Fibroblast of skin of abdomen (primary cell): Measurements from ENCODE around the gene PLAC8L1.
A peak's percentile ranks its signal among the peaks of the same experiment; 100 is the strongest.

Source experiments
- DNase-seq: peaks from one replicate; pipeline ENCODE4 v3.0.0-alpha.2; 2013

The PLAC8L1 gene

DNA sequence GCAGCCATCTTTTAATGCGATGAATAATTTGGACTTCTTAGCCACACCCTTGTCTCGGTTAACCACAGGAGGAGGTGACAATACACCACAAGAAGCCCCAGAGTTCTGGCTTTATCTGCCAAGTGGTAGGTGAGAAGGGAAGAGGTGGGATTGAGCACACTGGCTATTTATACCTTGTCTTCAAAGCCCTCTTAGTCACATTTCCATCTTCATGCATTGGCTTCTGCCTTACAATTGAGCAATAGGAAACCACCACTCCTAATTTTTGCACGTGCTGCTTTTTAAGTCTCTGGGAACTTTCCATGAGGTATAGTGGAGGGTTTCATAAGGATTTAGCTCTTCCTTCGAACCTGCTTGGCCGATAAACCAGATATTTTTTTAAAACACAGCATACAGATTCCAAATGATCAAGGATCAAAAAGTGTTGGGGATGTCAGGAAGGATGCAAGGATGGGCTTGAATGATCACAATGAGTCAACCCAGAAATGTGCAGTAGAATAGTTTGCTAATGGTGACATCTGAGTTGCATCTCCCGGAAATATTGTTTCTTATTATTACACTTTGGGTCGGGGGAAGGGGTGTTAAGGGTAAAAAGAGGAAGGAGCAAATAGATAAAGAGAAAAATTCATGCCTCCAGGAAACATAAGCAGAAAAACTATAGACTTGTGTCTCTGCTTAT, 25.5 kb downstream of the PLAC8L1 start:
- DNase-seq = peak; percentile 23

DNA sequence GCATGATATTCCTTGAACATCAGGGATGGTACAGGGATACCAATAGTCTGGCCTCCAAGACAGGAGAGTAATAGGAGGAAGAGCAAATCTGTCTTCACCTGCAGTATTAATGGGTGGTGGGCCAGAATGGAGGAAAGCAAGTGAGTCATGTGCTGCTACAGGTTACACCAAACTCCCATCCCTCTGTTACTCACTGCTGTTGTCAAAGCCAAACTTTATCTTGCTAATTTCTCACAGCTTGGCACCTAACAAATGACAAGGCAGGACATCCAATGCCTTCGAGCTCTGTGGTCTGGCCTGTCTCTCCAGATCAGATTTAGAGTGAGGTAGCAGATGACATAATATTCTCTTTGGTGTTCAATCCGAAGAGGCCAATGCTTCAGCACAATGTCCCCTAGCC, 26.8 kb downstream of the PLAC8L1 start:
- no peak for DNase-seq

DNA sequence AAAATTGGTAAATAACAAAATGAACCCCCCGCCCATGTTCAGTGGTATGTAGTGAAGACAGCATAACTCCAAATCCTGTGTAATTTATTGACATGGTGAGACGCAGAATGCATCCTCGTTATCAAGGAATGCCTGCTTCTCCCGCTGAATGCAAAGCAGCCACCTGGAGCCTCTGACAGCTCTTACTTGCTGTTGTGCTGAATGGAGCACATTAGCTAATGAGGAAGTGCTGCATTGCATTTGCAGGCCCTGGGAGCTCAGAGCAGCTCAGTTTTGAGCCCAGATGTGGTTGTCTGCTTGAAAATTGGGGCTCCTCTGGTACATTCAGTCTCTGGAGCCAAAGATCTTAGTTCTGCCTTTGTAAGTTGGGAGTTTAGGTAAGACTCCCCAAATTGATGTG, 28.9 kb downstream of the PLAC8L1 start:
- no peak for DNase-seq

DNA sequence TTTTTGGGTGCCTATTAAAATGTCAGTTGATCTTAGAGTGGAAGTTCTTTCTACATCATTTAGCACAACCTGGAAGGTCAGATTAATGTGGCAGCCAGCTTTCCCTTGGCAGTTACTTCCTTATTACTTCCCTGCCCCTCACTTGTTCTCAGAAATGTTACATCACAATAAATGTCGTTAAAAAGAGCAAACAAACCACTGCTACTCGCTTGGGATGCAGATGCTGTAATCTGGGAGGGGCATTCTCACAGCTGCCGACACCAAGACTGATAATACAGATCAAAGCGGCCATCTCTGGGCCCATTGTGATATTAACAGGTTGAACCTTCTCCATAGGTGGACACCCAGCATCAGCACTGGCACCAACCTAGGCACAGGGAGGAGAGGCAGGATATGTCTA, 29.3 kb downstream of the PLAC8L1 start:
- no peak for DNase-seq

DNA sequence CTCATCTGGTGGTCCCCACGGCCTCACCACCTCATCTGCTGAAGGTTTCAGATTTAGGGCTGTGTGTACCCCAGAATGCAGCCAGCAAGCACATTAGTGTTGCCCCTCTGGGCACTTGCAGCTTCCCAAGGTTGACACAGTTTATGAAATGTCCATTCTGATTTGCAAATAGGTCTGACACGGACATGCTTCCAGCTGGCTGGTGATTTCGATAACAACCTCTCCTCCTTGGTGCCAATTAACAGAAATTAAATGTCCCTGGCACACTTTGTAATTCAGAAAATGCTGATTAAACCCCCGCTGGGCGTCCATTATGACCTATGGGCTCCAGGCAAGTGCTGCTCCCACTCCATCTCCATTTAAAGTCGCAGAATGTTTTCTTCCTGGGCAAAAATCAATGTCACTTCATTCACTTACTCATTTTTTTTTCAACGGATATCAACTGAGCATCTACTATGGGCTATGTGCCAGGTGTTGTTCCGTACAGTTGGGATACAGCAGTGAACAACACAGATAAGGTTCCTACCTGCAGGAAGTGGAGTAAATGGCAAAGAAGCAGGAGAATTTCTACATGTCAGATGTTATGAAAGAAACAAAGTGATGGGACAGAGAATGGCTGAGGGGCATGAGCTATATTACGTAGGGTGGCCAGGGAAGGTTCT, 32.0 kb downstream of the PLAC8L1 start:
- no peak for DNase-seq

DNA sequence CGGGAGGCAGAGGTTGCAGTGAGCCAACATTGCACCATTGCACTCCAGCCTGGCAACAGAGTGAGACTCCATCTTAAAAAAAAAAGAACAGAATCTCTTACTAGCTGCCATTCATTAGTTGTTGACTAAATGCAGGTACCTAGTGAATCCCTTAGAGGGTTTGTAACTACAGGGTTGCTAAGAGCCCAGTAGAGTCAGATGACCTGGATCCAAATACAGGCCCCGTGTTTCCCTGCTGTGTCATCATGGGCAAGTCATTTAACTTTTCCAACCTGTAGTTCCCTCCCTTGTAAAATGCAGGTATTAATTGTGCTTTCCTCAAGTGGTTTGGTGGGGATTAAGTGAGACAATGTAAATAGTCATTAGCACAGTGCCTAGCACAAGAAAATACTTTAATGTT, 32.8 kb downstream of the PLAC8L1 start:
- no peak for DNase-seq

DNA sequence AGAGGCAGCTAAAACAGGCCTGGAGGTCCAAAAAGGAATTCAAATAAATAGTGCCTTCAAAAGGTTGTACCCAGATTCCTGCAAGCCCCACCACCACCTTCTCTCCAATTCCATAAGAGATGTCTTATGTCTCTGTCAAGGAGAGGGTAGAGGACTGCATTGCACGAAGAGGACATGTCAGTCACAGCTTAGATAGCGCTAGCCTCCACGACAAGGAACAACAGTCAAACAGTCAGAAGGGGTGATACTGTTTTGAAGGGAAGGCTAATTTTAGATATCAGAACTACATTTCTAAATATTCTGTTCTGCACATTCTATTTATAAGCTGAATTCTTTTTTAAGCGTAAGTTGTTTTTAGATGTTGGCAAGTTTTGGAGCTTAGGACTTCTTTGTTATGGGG, 34.2 kb downstream of the PLAC8L1 start:
- no peak for DNase-seq

DNA sequence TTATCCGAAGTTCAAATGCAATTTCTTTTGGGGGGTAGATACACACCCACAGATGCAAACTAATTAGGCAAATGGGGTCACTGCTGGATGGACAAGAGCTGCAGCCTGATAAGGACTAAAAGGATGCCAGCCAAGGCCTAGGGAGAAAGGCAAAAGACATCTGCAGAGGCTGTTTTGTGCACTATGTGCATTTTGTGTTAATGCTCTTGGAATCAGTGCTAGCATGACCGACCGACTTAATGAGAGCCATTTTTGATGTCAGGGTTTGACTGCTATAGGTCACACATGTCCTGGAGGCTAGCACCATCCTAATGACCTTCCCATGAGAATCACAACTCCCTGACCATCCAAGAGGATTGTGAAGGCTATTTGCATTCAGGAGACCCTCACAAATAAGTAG, 34.6 kb downstream of the PLAC8L1 start:
- no peak for DNase-seq

DNA sequence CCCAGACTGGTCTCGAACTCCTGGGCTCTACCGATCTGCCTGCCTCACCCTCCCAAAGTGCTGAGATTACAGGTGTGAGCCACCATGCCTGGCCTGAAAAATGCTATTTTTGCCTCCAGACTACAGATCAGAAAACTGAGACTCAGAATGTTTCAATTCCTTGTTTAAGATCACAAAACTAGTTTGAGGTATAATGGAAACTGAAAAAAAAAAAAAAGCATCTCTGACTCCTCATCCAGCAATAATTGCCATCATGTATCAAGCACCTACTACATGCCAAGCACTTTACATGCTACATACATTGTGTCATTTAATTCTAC, 35.6 kb downstream of the PLAC8L1 start:
- DNase-seq = no peak

DNA sequence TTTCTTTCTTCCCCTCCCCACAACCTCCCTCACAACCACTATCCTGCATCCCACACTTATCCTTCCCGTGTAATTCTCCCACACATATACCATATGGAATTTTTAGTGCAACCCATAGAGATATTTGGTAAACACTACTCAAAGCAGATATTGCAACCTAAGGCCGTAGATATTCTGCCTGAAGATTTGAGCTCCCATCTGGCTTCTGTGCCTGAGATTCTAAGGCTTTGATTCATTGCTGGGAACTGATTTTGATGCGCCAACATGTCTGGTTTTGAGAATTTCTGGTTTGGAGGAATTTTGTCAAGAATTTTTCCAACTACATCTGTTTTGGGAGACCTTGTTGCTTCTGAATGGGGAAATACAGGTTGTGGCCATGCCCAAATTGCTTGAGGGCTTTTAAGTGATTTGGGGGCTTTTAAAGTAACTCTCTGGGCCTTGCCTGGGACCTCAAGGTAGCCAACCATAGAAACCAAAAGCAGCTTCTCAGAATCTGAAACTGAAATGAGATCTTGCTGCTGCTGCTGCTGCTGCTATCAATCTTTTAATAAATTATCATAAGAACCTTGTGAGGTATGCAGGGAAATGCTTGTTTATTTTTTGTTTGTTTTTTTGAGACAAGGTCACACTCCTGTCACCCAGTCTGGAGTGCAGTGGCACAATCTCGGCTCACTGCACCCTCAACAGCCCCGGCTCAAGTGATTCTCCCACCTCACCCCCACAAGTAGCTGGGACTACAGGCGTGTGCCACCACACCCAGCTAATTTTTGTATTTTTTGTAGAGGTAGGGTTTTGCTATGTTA, 36.2 kb downstream of the PLAC8L1 start:
- DNase-seq = no peak

DNA sequence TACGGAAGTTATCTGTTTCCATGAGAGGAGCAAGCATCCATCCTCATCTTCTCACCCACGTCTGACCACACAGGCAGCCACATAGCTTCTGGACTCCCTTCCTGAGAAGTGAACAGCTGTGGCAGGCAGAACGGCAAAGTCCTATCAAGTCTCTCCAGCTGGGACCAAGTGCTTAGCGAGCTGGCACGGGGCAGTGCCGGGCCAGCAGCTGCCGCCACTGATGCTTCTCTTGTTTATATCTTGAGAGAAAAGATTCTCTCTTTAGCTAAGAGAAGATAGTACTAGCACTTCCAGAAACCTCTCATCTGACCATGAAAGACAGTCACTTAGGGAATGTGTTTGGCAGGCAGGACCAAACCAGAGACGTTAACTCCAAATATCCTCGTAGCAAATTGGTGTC, 37.2 kb downstream of the PLAC8L1 start:
- no peak for DNase-seq

DNA sequence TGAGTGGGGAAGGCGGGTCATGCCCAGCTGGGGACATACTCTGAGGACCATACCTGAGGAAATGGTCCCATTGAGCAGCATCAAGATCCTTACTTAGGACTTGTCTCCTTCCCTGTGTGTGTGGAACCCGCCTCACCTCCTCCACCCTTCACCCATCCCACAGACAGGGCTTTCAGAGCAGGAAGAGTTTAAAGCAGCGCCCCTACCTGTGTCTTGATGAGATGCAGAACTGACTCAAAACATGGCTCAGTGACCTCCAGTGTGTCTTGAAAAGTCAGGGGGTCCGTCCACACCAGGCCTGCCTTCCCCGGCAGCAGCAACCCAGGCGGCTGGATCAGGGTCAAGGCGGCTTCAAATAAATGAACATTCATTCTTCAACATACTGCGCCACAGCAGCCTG, 38.4 kb downstream of the PLAC8L1 start:
- DNase-seq = no peak

DNA sequence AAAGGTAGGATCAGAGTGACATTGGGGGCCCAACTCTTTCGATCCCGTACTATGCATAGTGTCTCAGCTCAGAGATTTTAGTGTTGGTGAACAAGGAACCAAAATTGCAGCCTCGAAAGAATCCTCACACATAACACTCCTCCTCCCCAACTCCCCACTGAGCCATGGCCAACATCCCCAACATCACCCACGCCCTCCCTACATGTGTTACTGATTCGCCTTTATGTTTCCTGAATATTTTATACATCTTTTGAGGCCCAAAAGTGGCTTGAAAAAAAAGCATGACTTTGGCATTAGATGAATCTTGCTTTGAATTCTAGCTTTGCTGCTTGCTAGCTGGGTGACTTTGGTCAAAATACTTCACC, 45.2 kb downstream of the PLAC8L1 start:
- DNase-seq = no peak

DNA sequence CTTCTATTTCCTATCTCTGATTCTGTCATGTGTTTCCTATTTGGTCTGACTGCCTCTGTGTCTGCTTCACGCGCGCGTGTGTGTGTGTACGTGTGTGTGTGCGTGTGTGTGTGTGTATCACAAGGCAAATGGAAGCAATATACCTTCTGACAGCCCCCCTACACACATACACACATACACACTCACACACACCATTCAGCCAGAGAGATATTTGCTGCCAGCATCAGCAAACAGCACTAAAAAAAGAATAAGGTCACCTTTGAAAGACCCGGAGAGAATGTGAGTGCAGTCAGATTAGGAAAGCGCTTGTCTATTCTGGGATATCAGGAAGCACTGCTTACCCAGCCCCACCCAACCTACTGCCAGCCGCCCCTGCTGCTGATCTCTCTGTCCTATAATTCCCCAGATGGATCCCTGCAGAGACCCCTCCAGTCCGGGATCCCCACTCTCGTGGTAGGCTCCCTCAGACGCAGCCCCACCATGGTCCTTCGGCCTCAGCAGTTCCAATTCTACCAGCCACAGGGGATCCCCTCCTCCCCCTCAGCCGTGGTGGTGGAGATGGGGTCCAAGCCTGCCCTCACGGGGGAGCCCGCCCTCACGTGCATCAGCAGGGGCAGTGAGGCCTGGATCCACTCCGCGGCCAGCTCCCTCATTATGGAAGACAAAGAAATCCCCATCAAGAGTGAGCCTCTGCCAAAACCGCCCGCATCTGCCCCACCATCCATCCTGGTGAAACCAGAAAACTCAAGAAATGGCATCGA, 45.7 kb downstream of the PLAC8L1 start:
- peak; percentile 21 for DNase-seq

DNA sequence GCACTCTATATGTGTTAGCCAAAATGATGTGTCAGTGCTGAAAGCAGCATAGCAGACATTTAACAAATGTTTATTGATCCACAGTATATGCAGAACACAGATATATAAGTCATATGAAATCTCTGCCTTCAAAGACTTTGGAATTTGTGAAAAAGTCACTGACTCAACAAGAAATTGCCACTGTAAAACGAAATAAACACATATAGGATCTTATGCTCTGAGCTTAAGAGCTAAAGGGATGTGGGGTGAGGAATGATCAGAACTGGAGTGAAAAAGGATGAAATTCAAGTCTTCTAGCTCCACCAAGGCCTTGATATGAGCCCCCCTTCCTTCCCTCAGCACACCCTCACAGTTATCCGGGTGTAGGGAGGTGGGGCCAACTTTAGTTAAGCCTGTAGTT, 49.9 kb downstream of the PLAC8L1 start:
- DNase-seq = no peak

DNA sequence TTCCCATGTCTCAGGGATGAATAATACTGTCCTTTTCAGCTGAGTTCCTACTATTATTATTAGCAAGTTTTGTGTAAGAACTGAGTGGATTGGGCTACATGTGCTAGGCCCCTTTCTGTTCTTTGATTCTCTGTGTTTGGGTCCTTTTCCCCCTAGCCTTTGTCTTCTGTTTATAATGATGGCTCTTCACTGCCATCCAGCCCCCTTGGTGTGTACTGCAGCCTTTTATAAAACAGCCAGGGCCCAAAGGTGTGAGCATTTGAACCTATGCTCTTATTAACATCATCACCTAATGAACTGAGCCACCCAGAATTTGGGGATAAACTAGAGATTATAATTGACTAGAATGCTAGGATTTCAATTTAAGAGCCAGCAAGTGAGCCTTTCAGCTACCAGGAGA, 52.6 kb downstream of the PLAC8L1 start:
- DNase-seq = no peak

DNA sequence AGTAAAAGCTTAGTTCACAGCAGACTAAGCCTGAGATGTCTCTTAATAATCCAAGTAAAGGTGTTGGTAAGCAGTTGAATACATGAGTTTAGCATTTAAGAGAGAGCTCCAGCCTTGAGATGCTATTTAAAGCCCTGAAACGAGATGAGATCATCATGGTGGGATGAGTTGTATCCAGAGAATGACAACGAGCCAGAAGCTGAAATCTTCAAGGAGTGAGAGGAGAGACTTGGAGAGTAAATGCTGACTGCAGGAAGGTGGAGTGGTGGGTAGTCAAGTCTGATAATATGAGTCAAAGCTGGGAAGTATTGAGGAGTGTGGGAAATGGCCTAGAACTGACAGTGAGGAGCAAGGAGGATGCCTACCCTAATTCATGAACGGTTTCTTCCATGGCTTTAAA, 53.7 kb downstream of the PLAC8L1 start:
- DNase-seq = peak; percentile 69

DNA sequence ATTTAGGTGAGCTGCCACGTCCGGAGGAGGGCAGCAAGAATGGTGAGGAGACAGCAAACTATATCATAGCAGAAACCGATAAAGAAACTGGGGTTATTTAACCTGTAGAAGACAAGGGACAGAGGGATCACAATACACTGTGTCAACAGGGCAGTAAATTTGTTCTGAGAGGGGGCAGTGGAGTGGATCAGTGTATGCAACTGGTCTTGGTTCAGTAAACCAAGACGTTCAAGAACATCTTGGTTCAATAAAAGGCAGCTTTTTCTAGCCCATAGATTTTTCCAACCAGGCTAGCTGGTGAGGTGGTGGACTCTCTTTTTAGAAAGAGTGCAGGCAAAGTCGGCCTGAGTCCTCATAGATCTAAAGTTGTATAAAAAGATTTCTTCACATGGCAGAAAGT, 55.3 kb downstream of the PLAC8L1 start:
- no peak for DNase-seq

DNA sequence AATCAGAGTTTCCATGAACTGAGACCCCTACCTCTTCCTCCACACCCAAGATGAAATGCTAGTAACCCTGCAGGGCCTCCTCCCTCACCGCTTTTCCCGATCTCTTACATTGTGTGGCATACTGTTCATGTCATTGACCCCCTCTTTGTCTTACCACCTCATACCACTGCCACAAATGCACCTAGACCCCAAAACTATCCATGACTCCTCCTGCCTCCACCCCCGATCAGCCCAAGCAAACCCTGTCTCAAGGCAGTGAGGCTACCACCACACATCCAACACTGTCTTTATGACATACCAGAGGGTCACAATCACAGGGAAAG, 55.7 kb downstream of the PLAC8L1 start:
- DNase-seq = no peak

DNA sequence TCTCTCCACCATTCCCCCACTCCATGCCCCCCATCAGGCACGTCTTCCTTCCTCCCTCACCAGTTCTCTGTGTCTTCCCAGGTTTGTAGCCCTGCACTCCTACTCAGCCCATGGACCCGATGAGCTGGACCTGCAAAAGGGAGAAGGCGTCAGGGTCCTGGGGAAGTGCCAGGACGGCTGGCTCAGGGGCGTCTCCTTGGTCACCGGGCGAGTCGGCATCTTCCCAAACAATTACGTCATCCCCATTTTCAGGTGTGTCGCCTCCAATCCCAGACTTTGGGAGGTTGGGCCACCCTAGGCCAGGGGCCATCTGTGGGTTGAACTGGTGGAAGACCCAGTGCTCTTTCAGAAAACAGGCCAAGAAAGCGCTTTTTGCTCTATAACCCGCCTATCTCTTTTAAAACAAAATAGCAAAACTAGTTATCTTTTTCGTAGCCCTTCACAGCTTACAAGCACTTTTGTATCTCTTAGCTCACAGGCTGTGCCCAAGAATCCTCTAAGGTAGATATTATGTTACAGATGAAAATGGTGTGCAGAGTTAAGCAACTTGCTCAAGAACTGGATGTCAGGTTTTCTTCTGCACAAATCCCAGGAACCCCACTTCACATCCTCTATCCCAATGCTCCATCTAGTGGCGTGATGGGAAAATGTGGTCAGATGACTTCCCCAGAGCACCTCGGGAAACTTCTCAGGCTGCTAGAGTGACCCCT, 56.2 kb downstream of the PLAC8L1 start:
- peak; percentile 74 for DNase-seq

DNA sequence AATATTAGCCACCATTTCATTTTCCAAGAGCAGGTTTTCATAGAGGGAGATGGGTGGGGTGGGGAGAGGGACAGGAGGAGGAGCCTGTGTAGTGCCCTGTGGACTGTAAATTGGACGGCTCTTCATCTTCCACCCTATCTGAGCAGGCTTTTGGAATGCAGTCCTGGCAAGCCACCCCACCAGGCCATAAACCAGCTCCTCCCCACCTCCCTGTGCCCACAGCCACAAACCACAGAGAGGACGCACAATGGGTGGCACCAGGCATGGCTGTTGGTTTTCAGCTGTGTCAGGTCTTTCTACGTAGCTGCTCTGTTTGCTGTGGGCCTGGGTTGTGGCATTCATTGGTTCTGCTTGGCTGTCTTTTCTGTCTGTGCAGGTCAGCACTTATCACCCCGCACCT, 58.0 kb downstream of the PLAC8L1 start:
- DNase-seq = no peak

DNA sequence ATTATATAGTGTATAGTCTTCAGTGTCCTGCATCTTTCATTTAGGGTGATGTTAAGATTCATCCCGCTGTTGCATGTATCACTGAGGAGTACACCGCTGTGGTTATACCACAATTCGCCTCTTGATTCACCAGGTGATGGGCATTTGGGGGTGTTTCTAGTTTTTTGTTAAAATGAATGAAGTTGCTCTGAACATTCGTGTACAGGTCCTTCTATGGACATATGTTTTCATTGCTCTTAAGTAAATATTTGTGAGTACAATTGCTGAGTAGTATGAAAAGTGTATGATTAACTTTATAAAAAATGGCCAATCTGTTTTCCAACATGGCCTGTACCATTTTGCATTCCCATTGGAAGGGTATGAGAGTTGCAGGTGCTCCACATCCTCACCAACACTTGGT, 61.7 kb downstream of the PLAC8L1 start:
- no peak for DNase-seq
